Stimulated activated naive CD4-positive, alpha-beta T cell (primary cell): ENCODE data around the gene AQP7.
"Not testable (repeated sequence)": the region's sequence is repeated elsewhere in the genome, so short reads cannot be mapped to it uniquely, and the experiment has no call there.

Experiments
- DNase-seq, 6 experiments: peaks; one replicate each; lab custom pipeline; 2025; lab: John Stamatoyannopoulos, UW

The AQP7 gene

DNA sequence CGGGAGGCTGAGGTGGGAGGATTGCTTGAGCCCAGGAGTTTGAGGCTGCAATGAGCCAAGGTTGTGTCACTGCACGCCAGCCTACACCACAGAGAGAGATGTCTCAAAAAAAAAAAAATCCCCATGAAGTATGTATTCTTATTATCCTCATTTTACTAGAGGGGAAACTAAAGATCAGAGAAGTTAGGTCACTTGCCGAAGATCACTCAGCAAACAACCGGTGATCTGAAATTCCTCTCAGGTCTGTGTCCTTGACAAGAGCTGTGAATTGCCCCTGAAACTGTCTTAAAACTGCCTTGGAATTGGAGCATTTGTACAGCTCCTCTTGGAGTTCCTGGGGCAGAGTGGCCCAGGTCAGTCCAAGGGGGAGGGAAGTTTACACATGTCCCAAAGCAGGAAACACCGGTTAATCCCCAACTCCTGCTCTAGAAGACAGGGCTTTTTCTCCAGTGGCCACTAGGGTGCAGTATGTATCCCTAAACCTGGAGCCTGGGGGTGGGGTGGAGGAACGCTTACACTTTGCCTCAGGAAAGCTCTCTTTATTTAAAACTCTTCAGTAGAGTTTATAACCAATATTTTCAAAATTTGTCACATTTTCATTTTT is 27.6 kb downstream of the AQP7 start:
- DNase-seq, result peak; percentile 26 to 76 (median 55)

GRCh38 chr9:33374190-33374589 is 28.2 kb downstream of the AQP7 start:
- no peak for DNase-seq

GRCh38 chr9:33372900-33373299 is 29.5 kb downstream of the AQP7 start:
- DNase-seq, result no peak

- DNase-seq, result no peak
Measured at GRCh38 chr9:33366979-33367480, 35.3 kb downstream of the AQP7 start.

GRCh38 chr9:33364814-33365213 is 37.6 kb downstream of the AQP7 start:
- DNase-seq, result not testable (repeated sequence)

DNA sequence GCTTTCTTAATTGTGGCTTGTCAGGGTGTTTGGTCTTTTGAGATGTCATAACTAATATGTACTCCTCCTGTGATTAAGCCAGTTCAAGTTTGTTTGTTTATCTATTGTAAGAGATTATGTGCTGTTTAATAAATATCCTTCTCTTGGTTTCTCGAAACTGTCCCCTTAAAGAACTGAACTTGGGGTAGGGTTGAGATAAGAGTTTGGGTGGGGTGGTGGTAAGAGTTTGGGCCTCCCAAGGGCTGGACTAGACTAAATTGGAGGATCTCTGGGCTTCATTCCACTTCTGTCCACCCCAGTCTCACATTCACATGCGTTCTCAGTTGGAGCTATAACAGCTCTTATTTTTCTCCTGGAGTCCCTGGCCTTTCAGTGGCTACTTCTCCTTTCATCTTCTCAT is 38.2 kb downstream of the AQP7 start:
- no peak for DNase-seq

- DNase-seq, result not testable (repeated sequence)
Measured at GRCh38 chr9:33358641-33359040, 43.7 kb downstream of the AQP7 start.

DNA sequence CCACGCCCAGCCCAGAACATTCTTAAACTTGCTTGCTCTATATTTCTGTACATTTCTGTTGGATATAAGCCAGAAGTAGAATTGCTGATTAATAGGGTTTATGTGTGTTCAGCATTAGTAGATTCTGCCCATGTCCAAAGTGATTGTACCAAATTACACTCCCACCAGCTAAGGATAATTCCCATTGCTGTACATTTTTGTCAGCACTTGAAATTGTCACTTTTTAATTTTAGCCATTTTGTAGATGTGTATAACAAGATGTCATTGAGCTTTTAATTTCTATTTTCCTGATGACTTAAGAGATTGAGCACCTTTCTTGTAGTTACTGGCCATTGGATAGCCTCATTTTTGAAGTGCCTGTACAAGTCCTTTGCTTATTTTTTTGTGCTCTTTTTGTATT is 46.4 kb downstream of the AQP7 start:
- no peak for DNase-seq

DNA sequence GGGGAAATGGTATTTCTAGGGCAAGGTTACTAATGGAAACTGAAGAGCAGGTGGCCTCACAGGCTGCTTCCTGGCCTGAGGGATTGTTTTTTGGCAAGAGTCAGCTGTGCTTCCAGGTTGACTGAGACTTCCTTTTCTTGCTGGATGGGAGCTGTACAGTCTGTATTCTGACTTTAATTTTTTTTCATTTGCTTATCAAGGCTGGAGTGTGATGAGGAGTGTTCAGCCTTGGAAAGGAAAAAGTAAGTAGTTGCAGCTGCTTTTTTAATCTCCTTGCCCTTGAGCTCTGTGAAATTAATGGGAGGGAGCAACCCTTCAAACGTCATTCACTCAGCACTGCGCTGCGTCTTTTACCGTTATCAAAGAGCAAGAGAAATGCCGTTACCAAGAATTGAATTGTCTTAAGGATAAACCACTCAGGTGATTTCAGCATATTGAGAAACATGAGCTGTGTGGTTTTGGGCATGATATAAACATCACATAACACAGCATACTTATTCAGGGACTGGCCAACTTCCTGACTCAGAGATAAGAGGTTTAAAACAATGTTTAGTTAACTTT is 47.6 kb downstream of the AQP7 start:
- no peak for DNase-seq

DNA sequence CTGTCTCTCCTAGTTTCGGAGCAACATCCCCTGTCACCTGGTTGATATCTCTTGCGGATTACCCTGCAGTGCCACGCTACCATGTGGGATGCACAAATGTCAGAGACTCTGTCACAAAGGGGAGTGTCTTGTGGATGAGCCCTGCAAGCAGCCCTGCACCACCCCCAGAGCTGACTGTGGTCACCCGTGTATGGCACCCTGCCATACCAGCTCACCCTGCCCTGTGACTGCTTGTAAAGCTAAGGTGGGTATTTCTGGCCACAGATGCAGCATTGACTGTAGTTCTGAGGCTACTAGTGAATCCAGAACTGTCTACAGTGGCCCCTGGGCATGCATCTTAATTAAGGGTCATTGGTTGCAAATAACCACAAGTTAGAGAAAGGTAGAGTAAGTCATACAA is 50.8 kb downstream of the AQP7 start:
- DNase-seq, result no peak

DNA sequence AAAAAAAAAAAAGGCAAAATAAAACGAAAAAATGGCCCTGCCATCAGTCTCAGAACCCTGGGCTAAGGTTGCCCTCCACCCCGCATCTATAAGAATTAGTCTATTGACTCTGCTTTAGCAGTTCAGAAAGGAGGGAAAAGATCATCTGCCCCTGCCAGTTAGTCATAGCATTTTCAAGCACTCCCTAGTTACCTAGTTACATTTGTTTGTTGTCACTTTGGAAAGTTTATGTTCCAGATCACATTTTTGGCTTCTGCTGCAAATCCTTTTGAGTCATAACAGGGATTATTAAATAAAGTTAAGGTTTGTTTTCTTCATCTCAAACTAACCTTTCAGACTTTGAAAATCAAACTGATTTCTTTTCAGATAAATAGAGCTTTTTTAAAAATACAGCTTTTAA is 52.1 kb downstream of the AQP7 start:
- no peak for DNase-seq

GRCh38 chr9:33349743-33350142 is 52.6 kb downstream of the AQP7 start:
- DNase-seq, result no peak

- DNase-seq, result no peak
Measured at GRCh38 chr9:33348998-33349397, 53.4 kb downstream of the AQP7 start.

GRCh38 chr9:33346564-33346963 is 55.8 kb downstream of the AQP7 start:
- DNase-seq, result no peak

DNA sequence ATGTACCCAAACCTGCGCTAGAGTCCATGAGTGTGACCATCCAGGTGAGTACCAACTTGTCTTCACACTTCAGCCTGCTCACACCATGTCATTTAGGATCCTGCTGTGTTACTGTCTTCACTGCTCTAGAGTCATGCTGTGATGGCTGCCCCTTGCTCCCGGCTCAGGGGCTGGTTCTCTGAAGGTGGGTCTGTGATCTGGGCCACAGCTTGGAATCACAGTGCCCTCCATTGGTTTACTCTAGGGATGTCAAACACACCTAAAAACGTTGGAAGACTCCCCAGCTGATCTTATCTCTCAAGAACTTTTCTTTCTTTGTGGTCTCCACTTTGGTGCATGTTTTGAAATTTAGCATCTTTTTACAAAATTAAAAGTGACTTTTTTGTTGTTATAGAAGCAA is 58.2 kb downstream of the AQP7 start:
- DNase-seq, result no peak

DNA sequence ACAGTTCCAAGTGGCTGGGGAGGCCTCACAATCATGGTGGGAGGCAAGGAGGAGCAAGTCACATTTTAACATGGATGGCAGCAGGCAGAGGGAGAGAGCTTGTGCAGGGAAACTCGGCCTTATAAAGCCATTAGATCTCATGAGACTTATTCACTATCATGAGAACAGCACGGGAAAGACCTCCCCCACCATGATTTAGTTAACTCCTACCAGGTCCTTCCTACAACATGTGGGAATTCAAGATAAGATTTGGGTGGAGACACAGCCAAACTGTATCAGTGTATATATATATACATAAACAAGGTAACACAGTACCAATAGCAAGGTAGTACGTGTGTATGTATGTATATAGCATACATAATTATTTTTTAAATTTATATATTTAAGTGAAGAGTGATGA is 61.2 kb downstream of the AQP7 start:
- no peak for DNase-seq

DNA sequence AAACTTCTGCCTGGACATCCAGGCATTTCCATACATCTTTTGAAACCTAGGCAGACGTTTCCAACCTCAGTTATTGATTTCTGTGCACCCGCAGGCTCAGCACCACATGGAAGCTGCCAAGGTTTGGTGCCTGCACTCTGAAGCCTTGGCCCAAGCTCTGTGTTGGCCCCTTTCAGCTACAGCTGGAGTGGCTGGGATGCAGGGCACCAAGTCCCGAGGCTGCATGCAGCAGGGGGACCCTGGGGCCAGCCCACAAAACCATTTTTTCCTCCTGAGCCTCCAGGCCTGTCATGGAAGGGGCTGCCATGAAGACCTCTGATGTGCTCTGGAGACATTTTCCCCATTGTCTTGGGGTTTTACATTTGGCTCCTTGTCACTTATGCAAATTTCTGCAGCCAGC is 62.2 kb downstream of the AQP7 start:
- no peak for DNase-seq
